ENCODE data around the gene RP2.

DNA sequence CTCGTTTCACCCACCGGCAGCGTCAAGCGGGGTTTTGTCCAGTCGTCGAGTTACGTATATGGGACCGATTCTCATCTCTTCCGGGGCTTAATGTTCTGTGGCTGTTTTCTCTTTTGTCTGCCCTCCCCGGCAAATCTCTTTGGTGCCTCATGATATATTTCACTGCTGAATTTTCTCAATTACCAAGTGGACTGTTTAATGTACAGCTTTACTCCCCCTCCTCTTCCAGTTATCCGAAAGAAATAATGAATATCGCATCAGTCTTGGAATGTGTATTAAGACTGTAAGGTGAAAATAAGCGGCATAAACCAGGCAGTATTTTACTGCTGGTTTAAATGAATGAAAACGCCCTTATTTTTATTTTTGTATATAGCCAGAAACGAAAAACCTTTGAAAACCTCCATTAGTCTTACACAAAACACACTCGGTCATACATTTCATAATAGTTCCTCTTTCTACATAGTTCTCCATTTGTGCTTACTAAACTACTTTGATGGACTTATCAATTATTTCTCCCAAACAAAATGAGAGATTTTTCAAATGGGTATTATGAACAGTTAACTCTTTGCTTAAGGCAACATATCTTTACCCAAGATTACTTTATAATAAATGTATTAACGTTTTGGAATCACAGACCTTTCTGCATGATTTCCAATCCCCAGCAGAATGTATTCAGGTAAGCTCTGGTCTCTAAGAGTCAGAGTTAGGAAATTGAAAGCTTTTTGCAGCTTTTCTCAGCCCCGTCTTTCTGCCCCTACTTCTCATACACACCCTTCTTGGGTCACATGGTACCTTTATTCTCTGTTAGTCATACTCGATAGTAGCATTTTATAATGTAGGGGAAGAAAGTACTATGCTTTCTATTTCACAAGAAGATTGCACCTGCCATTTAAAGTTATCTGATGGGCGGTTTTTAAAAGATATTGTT lies 979 bp downstream of the RP2 start:
- TF ChIP-seq, protein P1, sequence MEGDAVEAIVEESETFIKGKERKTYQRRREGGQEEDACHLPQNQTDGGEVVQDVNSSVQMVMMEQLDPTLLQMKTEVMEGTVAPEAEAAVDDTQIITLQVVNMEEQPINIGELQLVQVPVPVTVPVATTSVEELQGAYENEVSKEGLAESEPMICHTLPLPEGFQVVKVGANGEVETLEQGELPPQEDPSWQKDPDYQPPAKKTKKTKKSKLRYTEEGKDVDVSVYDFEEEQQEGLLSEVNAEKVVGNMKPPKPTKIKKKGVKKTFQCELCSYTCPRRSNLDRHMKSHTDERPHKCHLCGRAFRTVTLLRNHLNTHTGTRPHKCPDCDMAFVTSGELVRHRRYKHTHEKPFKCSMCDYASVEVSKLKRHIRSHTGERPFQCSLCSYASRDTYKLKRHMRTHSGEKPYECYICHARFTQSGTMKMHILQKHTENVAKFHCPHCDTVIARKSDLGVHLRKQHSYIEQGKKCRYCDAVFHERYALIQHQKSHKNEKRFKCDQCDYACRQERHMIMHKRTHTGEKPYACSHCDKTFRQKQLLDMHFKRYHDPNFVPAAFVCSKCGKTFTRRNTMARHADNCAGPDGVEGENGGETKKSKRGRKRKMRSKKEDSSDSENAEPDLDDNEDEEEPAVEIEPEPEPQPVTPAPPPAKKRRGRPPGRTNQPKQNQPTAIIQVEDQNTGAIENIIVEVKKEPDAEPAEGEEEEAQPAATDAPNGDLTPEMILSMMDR (IDR thresholded peaks at IDR 0.05), result no peak
- TF ChIP-seq ZFX (IDR thresholded peaks at IDR 0.05; ENCODE audit: borderline replicate concordance), result no peak

Measured in 22Rv1 (cell line).